ENCODE measurements around the gene NLRP7.
"Not testable (repeated sequence)": the region's sequence is repeated elsewhere in the genome, so short reads cannot be mapped to it uniquely, and the experiment has no call there.

Gene NLRP7

DNA sequence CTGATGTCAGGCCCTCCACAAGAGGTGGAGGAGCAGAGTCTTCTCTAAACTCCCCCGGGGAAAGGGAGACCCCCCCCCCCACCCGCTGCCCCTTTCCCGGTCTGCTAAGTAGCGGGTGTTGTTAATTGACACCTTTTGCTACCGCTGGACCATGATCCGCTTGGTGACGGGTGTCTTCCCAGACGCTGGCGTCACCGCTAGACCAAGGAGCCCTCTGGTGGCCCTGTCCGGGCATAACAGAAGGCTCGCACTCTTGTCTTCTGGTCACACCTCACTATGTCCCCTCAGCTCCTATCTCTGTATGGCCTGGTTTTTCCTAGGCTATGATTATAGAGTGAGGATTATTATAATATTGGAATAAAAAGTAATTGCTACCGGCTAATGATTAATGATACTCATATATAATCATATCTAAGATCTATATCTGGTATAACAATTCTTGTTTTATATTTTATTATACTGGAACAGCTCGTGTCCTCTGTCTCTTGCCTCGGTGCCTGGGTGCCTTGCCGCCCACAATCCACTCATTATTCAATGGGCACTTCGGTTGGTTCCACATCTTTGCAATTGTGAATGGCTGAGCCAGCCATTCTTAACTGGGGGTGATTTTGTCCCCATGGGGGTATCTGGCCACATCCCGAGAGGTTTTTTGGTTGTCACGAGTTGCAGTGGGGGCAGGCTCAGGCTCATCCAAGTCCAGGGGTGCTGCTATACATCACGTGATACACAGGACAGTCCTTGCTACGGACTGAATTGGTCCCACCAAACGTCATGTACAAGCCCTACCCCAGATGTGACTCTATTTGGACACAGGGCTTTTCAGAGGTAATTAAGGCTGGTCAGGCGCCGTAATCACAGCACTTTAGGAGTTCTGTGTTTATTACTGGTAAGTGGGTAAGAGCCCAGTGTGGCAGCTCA is 27.4 kb downstream of the NLRP7 start:
- not testable (repeated sequence) for DNase-seq (ENCODE audit: low spot score)

DNA sequence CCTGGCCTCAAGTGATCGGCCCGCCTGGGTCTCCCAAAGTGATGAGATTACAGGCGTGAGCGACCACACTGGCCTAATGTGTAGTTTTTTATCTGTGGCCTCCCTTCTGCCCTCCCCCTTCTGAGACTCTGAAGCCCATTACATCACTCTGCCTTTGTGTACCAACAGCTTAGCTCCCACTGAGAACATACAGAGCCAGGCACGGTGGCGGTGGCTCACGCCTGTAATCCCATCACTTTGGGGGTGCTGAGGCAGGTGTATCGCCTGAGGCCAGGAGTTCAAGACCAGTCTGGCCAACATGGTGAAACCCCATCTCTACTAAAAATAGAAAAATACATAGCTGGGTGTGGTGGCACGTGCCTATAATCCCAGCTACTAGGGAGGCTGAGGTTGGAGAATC is 28.8 kb downstream of the NLRP7 start:
- DNase-seq (ENCODE audit: low spot score): no peak

DNA sequence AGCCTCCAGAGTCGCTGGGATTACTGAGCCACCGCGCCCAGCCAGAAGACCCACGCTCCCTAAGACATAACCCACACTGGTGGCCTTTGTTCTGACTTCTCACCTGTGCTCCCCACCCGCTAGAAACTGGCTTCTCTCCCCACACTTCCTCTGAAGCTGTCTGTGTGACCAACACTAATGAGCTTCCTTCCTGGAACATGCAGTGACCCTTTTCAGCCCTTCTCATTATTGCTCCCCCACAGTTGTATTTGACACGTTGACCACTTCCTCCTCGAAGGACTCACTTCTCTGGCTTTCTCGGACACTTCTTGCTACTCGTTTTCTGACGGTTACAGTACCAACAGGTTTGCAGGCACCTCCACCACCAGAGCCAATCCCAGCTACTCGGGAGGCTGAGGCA is 30.5 kb downstream of the NLRP7 start:
- DNase-seq (ENCODE audit: low spot score): no peak

DNA sequence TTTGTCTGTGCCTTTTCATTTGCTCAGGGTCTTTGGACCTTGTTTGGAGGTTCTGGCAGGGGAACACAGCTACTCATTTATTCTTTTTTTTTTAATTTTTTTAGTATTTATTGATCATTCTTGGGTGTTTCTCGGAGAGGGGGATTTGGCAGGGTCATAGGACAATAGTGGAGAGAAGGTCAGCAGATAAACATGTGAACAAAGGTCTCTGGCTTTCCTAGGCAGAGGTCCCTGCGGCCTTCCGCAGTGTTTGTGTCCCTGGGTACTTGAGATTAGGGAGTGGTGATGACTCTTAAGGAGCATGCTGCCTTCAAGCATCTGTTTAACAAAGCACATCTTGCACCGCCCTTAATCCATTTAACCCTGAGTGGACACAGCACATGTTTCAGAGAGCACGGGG is 39.4 kb downstream of the NLRP7 start:
- not testable (repeated sequence) for DNase-seq (ENCODE audit: low spot score)

DNA sequence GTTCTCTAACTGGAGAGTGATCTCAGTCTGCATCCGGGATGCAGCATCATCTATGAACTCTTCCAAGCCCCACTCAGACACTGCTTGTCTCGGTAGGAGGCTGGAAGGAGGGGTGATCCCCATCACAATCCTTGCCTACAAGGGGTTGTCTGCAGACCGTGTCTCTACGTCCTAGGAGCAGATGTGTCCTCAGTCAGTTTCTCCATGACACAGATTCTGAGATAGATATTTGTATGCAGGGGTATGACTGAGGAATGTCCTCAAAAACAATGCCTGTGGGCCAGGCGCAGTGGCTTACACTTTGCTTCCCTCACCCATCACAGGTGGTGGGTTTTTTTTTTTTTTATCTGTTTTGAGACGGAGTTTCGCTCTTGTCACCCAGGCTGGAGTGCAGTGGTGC is 40.5 kb downstream of the NLRP7 start:
- no peak for DNase-seq (ENCODE audit: low spot score)

DNA sequence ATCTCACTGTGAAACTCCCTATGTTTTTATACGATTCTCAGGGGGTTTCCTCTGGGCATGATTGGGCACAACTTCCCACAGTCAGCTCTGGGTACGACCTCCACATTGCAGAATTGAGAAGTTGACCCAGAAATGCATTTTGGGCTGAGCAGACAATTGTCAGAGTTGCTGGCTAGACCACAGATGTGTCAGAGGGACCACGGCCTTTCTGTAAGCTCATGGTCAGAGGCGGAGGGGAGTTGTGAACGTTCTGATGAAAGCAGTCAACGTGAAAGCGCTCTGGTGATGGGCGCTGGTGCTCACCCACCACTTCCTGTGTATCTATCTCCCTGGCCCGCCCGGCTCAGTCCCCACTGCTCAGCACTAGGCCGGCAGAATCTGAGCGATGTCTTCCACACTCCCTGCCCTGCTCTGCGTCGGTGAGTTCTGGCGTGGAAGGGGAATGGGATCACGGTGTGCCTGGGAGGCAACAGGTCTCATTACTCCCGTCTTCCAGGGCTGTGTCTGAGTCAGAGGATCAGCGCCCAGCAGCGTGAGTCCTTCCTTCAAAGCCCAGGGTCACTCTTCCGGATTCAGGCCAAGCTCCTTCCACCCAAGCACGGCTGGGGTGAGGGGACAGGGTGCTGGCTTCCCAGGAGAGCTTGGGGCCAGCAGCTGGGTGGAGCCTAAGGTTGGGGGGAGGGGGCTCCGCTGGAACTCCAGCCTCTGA is 41.4 kb downstream of the NLRP7 start, which contains the start of gene NCR1:
Gene NCR1 (plus strand): TSS at position 346 of the 709 bp plus-strand sequence. CDS start 40 bp downstream, at position 386.
- DNase-seq (ENCODE audit: low spot score): no peak

DNA sequence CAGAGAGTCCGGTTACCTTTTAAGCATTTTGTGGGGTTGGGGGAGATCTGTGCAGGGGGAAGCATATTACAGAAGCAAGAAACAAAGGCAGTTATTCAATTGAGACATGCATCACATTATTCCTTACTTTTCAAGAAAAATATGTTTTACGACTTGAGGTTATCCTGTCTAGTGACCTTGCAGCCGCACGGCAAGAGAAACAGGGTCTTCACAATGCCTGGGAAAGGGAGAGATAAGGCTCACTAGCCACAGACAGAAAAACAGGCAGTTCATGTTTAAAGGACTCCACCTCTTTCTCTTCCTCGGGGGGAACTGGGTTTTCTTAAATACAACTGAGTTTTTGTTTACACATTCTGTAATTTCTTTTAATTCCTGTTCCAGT is 41.9 kb downstream of the NLRP7 start:
- DNase-seq (ENCODE audit: low spot score): no peak

DNA sequence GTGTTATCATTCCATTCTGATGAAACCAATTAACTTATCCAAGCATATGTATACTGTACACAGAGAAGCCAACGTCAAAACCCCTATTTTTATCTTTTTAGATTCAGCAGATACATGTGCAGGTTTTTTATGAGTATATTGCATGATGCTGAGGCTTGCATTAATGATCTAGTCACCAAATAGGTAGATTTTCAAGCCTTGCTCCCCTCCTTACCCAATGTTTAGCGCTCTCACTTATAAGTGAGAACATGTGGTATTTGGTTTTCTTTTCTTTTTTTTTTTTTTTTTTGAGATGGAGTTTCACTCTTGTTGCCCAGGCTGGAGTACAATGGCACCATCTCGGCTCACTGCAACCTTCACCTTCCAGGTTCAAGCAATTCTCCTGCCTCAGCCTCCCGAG is 43.1 kb downstream of the NLRP7 start:
- not testable (repeated sequence) for DNase-seq (ENCODE audit: low spot score)

DNA sequence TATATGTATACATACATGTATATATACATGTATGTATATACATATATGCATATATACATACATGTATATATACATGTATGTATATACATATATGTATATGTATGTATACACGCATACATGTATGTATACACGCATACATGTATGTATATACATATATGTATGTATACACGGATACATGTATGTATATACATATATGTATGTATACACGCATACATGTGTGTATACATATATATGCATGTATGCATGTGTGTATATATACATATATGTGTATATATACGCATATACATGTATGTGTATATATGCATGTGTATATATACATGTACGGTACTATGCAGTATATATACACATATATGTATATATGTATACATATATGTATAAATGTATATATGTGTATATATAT is 44.0 kb downstream of the NLRP7 start:
- DNase-seq (ENCODE audit: low spot score): no peak

DNA sequence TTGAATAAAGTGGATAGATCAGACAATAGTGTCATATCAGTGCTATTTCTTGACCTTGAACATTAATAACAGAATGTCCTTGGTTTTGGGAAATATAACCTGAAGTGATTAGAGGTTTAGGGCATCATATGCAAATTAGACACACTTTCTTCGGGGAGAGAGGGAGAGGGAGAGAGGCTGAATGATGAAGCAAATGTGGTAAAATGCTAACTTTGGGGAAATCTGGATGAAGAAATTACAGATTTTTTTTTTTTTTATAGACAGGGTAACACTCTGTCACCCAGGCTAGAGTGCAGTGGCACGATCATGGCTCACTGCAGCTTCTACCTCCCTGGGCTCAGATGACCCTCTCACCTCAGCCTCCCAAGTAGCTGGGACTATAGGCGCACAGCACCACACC is 45.3 kb downstream of the NLRP7 start:
- no peak for DNase-seq (ENCODE audit: low spot score)

DNA sequence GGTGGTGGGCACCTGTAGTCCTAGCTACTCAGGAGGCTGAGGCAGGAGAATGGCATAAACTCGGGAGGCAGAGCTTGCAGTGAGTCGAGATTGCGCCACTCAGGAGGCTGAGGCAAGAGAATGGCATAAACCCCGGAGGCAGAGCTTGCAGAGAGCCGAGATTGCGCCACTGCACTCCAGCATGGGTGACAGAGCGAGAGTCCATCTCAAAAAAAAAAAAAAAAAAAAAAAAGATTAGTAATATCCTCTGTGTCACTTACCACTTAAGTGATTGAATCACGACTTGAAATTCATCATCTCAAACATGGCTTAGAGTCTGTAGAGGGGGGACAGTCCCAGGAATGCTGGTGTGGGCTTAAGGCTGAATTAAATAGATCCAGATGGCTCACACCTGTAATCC is 46.2 kb downstream of the NLRP7 start:
- DNase-seq (ENCODE audit: low spot score): not testable (repeated sequence)

DNA sequence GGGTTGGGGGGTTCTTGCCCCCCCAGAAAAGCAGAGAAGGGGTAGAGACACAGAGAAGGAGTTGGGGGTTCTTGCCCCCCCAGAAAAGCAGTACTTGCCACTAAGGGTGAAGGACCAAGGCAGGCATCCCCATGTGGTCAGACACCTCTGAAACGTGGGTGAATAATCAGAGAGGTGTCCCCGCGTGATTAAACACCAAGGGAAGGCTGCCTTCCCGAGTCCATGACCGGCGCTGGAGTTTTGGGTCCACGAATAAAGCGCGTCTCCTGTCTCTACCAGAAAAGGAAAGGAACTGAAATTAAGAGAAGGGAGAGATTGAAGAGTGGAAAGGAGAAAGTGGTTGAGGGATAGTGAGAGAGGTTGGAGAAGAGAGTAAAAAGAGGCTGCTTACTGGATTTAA is 47.7 kb downstream of the NLRP7 start:
- not testable (repeated sequence) for DNase-seq (ENCODE audit: low spot score)

DNA sequence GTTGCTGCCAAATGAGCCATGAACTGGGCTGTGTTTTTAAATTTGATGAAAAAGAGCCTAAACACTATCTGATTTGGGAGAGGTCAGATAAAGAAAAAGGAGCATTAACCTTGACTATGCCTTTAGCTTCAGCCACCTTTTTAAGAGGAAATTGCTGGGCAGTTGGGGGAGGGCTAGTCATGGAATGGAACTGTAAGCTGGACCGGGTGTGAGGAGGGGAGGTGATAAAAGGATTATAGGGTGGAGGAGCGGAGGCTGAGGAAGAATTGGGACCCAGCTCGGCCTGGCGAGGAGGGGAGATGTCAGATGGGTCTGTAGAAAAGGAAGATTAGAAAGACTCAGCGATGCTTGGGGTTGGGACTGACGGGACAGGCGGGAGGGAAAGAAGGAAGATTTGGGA is 48.6 kb downstream of the NLRP7 start:
- DNase-seq (ENCODE audit: low spot score): not testable (repeated sequence)

DNA sequence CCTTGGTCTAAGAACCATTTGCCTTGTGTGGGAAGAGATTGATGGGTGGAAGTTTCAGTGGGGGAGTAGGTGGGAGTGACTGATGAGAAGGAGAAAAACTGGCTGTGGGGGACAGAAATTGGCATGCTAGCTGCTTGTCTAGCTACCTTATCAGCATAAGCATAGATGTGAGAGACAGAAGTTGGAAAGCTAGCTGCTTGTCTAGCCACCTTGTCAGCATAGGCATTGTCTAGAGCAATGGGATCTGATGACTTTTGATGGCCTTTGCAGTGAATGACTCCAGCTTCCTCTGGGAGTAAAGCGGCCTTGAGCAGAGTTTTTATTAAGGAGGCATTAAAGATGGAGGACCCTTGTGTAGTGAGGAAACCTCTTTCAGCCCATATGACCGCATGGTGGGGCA is 51.3 kb downstream of the NLRP7 start:
- DNase-seq (ENCODE audit: low spot score): no peak

DNA sequence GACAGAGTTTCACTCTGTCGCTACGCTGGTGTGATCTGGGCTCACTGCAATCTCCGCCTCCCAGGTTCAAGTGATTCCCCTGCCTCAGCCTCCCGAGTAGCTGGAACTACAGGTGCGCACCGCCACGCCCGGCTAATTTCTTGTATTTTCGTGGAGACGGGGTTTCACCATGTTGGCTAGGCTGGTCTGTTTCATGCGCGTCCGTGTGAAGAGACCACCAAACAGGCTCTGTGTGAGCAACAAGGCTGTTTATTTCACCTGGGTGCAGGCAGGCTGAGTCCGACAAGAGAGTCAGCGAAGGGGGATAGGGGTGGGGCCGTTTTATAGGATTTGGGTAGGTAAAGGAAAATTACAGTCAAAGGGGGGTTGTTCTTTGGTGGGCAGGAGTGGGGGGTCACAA is 53.2 kb downstream of the NLRP7 start:
- not testable (repeated sequence) for DNase-seq (ENCODE audit: low spot score)

DNA sequence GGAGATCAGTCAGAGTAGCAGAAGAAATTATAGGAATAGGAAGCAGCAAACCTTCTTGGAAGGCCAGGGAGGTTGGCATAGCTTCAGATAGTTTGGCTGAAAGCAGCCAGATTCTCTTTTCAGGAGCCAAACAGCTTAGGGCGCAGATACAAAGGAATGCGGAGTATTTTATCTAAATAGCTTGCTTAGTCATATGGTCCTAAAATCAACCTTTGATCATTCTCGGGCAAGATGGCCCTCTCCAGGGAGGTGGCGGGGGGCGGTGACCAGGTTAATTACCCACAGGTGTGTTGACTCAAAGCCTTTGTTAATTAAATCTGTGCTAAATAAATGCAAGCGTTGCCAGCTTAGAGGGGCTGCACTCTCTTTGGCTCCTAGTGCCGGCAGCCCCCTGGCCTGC is 53.9 kb downstream of the NLRP7 start:
- no peak for DNase-seq (ENCODE audit: low spot score)

DNA sequence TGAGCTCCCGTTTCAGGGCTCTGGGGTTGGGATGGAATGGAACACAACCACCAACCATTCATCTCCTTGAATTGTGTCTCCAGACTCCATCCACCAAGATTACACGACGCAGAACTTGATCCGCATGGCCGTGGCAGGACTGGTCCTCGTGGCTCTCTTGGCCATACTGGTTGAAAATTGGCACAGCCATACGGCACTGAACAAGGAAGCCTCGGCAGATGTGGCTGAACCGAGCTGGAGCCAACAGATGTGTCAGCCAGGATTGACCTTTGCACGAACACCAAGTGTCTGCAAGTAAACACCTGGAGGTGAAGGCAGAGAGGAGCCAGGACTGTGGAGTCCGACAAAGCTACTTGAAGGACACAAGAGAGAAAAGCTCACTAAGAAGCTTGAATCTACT is 57.8 kb downstream of the NLRP7 start:
- DNase-seq (ENCODE audit: low spot score): no peak

DNA sequence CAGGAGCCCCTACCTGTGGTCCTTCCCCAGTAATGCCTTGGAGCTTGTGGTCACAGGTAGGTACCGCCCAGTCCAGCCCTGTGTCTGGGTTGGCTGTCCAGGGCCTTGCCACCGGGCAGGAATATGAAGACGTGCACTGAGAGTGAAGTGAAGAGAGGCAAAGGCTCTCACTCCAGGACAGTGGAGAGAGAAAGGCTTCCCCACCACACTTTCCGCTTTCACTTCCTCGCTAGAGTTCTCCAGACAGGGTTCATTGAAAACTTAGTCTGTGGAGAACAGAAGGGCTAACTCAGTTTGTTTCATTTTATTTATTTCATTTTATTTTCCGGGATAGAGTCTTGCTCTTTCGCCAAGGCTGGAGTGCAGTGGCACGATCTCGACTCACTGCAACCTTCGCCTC is 59.1 kb downstream of the NLRP7 start:
- DNase-seq (ENCODE audit: low spot score): no peak

DNA sequence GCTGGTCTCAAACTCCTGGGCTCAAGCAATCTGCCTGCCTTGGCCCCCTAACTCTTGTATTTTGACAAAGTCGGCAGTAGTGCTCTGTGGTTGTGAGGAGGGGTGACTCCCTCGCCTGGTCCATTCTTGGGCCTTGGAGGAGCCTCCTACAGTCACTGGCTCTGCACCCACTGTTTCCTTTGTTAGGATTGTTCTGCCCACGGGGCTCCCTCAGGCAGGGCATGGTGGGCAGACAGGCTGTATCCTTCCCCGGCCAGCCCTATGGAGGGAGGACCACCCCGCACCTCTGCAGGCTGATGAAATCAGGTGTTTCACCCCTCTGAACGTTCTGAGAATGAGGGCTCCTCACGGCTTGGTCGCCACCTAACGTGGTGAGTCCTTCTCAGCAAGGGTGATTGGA is 64.1 kb downstream of the NLRP7 start:
- no peak for DNase-seq (ENCODE audit: low spot score)

DNA sequence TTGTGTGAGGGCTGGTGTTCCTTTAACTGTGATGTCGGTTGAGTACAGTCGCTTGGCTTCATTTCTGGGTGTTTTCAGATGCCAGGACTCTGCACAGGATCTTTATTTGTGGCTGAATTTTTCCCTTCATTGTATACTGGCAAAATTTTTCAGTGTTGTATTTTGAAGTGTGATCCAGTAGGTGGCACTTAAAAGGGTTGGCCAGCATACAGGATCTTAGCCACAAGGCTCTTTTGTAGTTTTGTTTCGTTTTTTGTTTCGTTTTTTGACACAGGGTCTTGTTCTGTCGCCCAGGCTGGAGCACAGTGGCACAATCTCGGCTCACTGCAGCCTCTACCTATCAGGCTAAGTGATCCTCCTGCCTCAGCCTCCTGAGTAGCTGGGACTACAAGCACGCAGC is 64.6 kb downstream of the NLRP7 start:
- no peak for DNase-seq (ENCODE audit: low spot score)

DNA sequence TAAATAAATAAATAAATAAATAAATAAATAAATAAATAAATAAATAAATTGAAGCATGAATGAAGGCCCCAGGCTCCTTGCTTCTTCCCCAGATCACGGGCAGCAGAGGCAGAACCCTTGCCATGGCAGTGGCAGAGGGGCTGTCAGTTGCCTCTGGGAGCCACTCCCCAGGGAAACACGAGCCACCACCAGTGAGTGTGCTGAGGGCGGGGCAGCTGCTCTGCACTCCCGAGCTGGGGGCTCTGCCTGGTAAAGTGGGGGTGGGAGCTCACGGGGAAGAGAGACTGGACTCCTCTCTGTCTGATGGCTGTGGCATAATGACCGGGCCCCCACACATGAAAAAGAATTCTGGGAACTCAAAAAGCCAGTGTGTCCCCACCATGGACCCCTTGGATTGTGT is 65.4 kb downstream of the NLRP7 start:
- DNase-seq (ENCODE audit: low spot score): no peak

DNA sequence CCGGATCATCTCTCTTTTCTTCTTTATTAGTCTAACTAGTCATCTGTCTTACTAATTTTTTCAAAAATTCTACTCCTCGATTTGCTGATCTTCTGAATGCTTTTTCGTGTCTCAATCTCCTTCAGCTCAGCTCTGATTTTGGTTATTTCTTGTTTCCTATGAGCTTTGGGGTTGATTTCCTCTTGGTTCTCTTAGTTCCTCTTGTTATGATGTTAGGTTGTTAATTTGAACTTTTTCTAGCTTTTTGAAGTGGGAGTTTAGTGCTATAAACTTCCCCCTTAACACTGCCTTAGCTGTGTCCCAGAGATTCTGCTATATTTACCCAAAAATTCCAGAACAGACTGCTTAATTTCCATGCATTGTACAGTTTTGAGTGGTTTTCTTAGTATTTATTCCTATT is 69.9 kb downstream of the NLRP7 start:
- no peak for DNase-seq (ENCODE audit: low spot score)

DNA sequence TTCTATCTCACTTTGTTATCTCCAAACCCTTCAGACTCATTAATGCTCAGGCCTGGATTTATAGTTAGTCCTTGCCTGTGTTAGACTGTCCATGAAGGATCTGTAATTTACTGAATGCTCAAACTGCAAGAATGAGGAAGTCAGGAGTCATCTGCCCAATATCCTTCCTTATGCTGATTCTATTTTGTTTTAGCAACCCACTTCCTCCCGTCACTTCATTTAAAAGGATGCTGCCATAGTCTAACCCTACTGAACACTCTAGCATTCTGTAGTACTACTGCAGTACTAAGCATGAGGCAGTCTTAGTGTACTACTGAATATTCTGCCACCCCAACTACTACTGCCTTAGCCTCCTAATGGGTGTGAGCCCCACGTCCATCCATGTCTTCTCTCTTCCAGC is 71.8 kb downstream of the NLRP7 start:
- DNase-seq (ENCODE audit: low spot score): no peak

Data from HuH-7.5 (cell line).